Measurements from ENCODE around the gene PRKAR2B.

The PRKAR2B gene

GRCh38 chr7:107196834-107197610, 152.5 kb downstream of the PRKAR2B start:
- no peak for TF ChIP-seq CTCF (IDR thresholded peaks at IDR 0.05; ENCODE audit: insufficient read depth, missing control alignments)
- FAIRE-seq, result no peak
- no peak for DNase-seq (ENCODE audit: insufficient read length, low spot score)

- FAIRE-seq (no peak), DNase-seq (ENCODE audit: insufficient read length, low spot score) (no peak)
- peak; percentile 60 for TF ChIP-seq CTCF (IDR thresholded peaks at IDR 0.05; ENCODE audit: insufficient read depth, missing control alignments)
These were observed 157.4 kb downstream of the PRKAR2B start for GRCh38 chr7:107201795-107202450.

GRCh38 chr7:107203607-107204006, 159.1 kb downstream of the PRKAR2B start:
- DNase-seq (ENCODE audit: insufficient read length, low spot score) (no peak), FAIRE-seq (no peak)
- TF ChIP-seq CTCF (IDR thresholded peaks at IDR 0.05; ENCODE audit: insufficient read depth, missing control alignments), result no peak

GRCh38 chr7:107206136-107206535, 161.6 kb downstream of the PRKAR2B start:
- no peak for DNase-seq (ENCODE audit: insufficient read length, low spot score)
- TF ChIP-seq CTCF (IDR thresholded peaks at IDR 0.05; ENCODE audit: insufficient read depth, missing control alignments), result no peak
- FAIRE-seq, result no peak

- no peak for FAIRE-seq
- no peak for DNase-seq (ENCODE audit: insufficient read length, low spot score)
- no peak for TF ChIP-seq CTCF (IDR thresholded peaks at IDR 0.05; ENCODE audit: insufficient read depth, missing control alignments)
These were observed 162.2 kb downstream of the PRKAR2B start for GRCh38 chr7:107206706-107207105.

GRCh38 chr7:107207459-107207858, 163.0 kb downstream of the PRKAR2B start:
- DNase-seq (ENCODE audit: insufficient read length, low spot score) (no peak), FAIRE-seq (no peak)
- TF ChIP-seq CTCF (IDR thresholded peaks at IDR 0.05; ENCODE audit: insufficient read depth, missing control alignments), result no peak

GRCh38 chr7:107208024-107208521, 163.6 kb downstream of the PRKAR2B start:
- DNase-seq (ENCODE audit: insufficient read length, low spot score) (no peak), FAIRE-seq (no peak)
- TF ChIP-seq CTCF (IDR thresholded peaks at IDR 0.05; ENCODE audit: insufficient read depth, missing control alignments), result no peak

Data from D721Med (cell line).